ENCODE measurements around the gene SLC16A11. TPM values are rescaled to one million over a fixed set of nuclear protein-coding genes. Genes with fewer than 3 reads are reported as not detected.

Gene SLC16A11
- total and polyA plus RNA-seq, 2 donors (not counting 1 experiment from before 2014, with no cell fraction given) = 10.0 to 31.9 TPM

- ChIA-PET POLR2A (interaction anchor here (0.9 kb wide), 1 partner anchor 68 kb away, joined by 5 read pairs; no protein-coding TSS in a partner anchor), CTCF (interaction anchor here (2.0 kb wide), 1 partner anchor 12 kb away, joined by 7 read pairs; no protein-coding TSS in a partner anchor)
- Mint-ChIP-seq H3K9me3 (ENCODE audit: insufficient read depth) (peaks cover 14% of the 10 kb centered on the region), H3K4me3 (no peak overlapping the region), H3K27me3 (peaks cover 31% of the 10 kb centered on the region), H3K4me1 (no peaks in the 10 kb centered on the region), H3K27ac (no peak overlapping the region)
- no peaks in the 10 kb centered on the region for H4K20me1 ChIP-seq (ENCODE audit: control insufficient read depth, insufficient read depth, low read length, poor library complexity, severe bottlenecking)
- no peak overlapping the region for H3K27ac ChIP-seq (ENCODE audit: low read length in 2 of 2)
- TF ChIP-seq EZH2 (IDR thresholded peaks at IDR 0.05; ENCODE audit: borderline replicate concordance, insufficient read depth, low read depth, low read length, poor library complexity, severe bottlenecking) (no peak), CTCF (IDR thresholded peaks at IDR 0.05) (no peak)
- H3K4me2 ChIP-seq (replicated peaks; ENCODE audit: low read depth, low read length, poor library complexity, severe bottlenecking) = no peak overlapping the region
- peaks cover 0 to 8% (median 3%) of the 10 kb centered on the region in 4 experiments for H3K27me3 ChIP-seq (replicated peaks in 1 of 4; ENCODE audit: control extremely low read depth in 1 of 4, control insufficient read depth in 3 of 4, insufficient read depth in 4 of 4, low read length in 3 of 4)
- intact Hi-C loops (cut with micrococcal nuclease) = no loop called here
- no peak for DNase-seq
- H3K4me3 ChIP-seq (ENCODE audit: control extremely low read depth in 1 of 5, extremely low read depth in 1 of 5, insufficient read depth in 1 of 5, low read depth in 2 of 5, low read length in 4 of 5) = no peak overlapping the region
- H3K9me3 ChIP-seq (ENCODE audit: control extremely low read depth in 1 of 3, control insufficient read depth in 2 of 3, insufficient read depth in 1 of 3, low read length in 2 of 3) = peaks cover 0 to 19% (median 15%) of the 10 kb centered on the region in 3 donors
- no peak overlapping the region for H3K9ac ChIP-seq (ENCODE audit: low read length)
- 96% methylated on average over 3 of the region's 4 CpGs for WGBS (ENCODE audit: insufficient coverage)
- no peak for ATAC-seq (ENCODE audit: low read depth)
- no peak overlapping the region for H2AFZ ChIP-seq (ENCODE audit: insufficient read depth, low read depth, low read length, poor library complexity, severe bottlenecking)
- H3K79me2 ChIP-seq (ENCODE audit: control insufficient read depth, insufficient read depth, low read length) = no peaks in the 10 kb centered on the region
- no peaks in the 10 kb centered on the region for H3K4me1 ChIP-seq (ENCODE audit: control insufficient read depth in 2 of 2, insufficient read depth in 2 of 2, low read length in 2 of 2)
- H3K36me3 ChIP-seq (replicated peaks in 1 of 2; ENCODE audit: control extremely low read depth in 1 of 2, control insufficient read depth in 1 of 2, extremely low read depth in 1 of 2, insufficient read depth in 2 of 2, low read length in 1 of 2) = no peaks in the 10 kb centered on the region
These were observed 20.4 kb upstream of the SLC16A11 start for GRCh38 chr17:7064261-7064660.

GRCh38 chr17:7063518-7064094, 19.7 kb upstream of the SLC16A11 start:
- ATAC-seq (ENCODE audit: low read depth) = no peak
- H3K9ac ChIP-seq (ENCODE audit: low read length) = no peak overlapping the region
- H3K27me3 ChIP-seq (replicated peaks in 1 of 4; ENCODE audit: control extremely low read depth in 1 of 4, control insufficient read depth in 3 of 4, insufficient read depth in 4 of 4, low read length in 3 of 4) = peaks cover 0 to 10% (median 3%) of the 10 kb centered on the region in 4 experiments
- no peak overlapping the region for H3K4me3 ChIP-seq (ENCODE audit: control extremely low read depth in 1 of 5, extremely low read depth in 1 of 5, insufficient read depth in 1 of 5, low read depth in 2 of 5, low read length in 4 of 5)
- H2AFZ ChIP-seq (ENCODE audit: insufficient read depth, low read depth, low read length, poor library complexity, severe bottlenecking) = no peak overlapping the region
- H3K36me3 ChIP-seq (replicated peaks in 1 of 2; ENCODE audit: control extremely low read depth in 1 of 2, control insufficient read depth in 1 of 2, extremely low read depth in 1 of 2, insufficient read depth in 2 of 2, low read length in 1 of 2) = no peaks in the 10 kb centered on the region
- no peak for DNase-seq
- intact Hi-C loops (cut with micrococcal nuclease) = no loop called here
- no peaks in the 10 kb centered on the region for H3K4me1 ChIP-seq (ENCODE audit: control insufficient read depth in 2 of 2, insufficient read depth in 2 of 2, low read length in 2 of 2)
- H3K27ac Mint-ChIP-seq = no peak overlapping the region
- H3K4me3 Mint-ChIP-seq = no peak overlapping the region
- ChIA-PET POLR2A (interaction anchor here (0.8 kb wide), 1 partner anchor 28 kb away, joined by 3 read pairs; the partner anchor contains the start of gene SLC16A13), CTCF (interaction anchor here (2.0 kb wide), 1 partner anchor 11 kb away, joined by 7 read pairs; no protein-coding TSS in a partner anchor)
- H3K9me3 ChIP-seq (ENCODE audit: control extremely low read depth in 1 of 3, control insufficient read depth in 2 of 3, insufficient read depth in 1 of 3, low read length in 2 of 3) = peaks cover 0 to 15% (median 9%) of the 10 kb centered on the region in 3 donors
- peaks cover 11% of the 10 kb centered on the region for H3K9me3 Mint-ChIP-seq (ENCODE audit: insufficient read depth)
- 76% methylated on average over 3 of the region's 6 CpGs for WGBS (ENCODE audit: insufficient coverage)
- no peak for TF ChIP-seq CTCF (IDR thresholded peaks at IDR 0.05)
- no peak for TF ChIP-seq EZH2 (IDR thresholded peaks at IDR 0.05; ENCODE audit: borderline replicate concordance, insufficient read depth, low read depth, low read length, poor library complexity, severe bottlenecking)
- H3K27me3 Mint-ChIP-seq = peaks cover 31% of the 10 kb centered on the region
- no peak overlapping the region for H3K27ac ChIP-seq (ENCODE audit: low read length in 2 of 2)
- no peak overlapping the region for H3K4me2 ChIP-seq (replicated peaks; ENCODE audit: low read depth, low read length, poor library complexity, severe bottlenecking)
- H4K20me1 ChIP-seq (ENCODE audit: control insufficient read depth, insufficient read depth, low read length, poor library complexity, severe bottlenecking) = no peaks in the 10 kb centered on the region
- no peaks in the 10 kb centered on the region for H3K79me2 ChIP-seq (ENCODE audit: control insufficient read depth, insufficient read depth, low read length)
- no peaks in the 10 kb centered on the region for H3K4me1 Mint-ChIP-seq

Measured in B cell (primary cell).